Measurements from ENCODE around the gene CNTNAP2.

- TF ChIP-seq, protein P1, sequence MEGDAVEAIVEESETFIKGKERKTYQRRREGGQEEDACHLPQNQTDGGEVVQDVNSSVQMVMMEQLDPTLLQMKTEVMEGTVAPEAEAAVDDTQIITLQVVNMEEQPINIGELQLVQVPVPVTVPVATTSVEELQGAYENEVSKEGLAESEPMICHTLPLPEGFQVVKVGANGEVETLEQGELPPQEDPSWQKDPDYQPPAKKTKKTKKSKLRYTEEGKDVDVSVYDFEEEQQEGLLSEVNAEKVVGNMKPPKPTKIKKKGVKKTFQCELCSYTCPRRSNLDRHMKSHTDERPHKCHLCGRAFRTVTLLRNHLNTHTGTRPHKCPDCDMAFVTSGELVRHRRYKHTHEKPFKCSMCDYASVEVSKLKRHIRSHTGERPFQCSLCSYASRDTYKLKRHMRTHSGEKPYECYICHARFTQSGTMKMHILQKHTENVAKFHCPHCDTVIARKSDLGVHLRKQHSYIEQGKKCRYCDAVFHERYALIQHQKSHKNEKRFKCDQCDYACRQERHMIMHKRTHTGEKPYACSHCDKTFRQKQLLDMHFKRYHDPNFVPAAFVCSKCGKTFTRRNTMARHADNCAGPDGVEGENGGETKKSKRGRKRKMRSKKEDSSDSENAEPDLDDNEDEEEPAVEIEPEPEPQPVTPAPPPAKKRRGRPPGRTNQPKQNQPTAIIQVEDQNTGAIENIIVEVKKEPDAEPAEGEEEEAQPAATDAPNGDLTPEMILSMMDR (IDR thresholded peaks at IDR 0.05), result no peak
- no peak for TF ChIP-seq EP300 (IDR thresholded peaks at IDR 0.05)
- TF ChIP-seq POLR2A (IDR thresholded peaks at IDR 0.05), result no peak
- no peak for TF ChIP-seq POLR2AphosphoS5 (IDR thresholded peaks at IDR 0.05)
These were observed 2056.3 kb downstream of the CNTNAP2 start for GRCh38 chr7:148172920-148173319.

Measured in suprapubic skin (tissue), 4 donors.